ENCODE results near the gene PURB. TPM values are rescaled to one million over a fixed set of nuclear protein-coding genes. Genes with fewer than 3 reads are reported as not detected.

The PURB gene
- polyA plus RNA-seq, 3 donors: 3.0 to 13.0 (median 3.0) TPM

DNA sequence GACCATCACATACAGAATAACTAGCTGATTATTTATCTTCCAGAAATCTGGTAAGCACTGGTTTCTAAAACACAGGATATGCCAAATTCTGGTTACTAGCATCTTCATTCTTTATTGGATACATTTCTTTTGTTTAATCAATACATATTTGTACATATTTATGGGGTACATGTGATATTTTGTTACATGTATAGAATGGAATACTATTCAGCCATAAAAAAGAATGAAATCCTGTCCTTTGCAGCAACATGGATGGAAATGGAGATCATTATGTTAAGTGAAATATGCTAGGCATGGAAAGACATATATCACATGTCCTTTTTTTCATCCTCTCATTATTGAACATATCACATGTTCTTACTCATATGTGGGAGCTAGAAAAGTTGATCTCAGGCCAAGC is 32.7 kb upstream of the PURB start:
- Mint-ChIP-seq H3K27me3 (ENCODE audit: low read depth in 3 of 3) (peaks cover 0 to 6% (median 0%) of the 10 kb centered on the region in 3 donors), H3K4me3 (no peak overlapping the region), H3K9me3 (no peaks in the 10 kb centered on the region), H3K36me3 (no peaks in the 10 kb centered on the region), H3K27ac (no peak overlapping the region), H3K4me1 (peaks cover 5% of the 10 kb centered on the region)
- no peak overlapping the region for H3K9ac ChIP-seq (ENCODE audit: insufficient read depth, low read length, poor library complexity, severe bottlenecking)
- H3K36me3 ChIP-seq (replicated peaks in 1 of 2; ENCODE audit: control insufficient read depth in 1 of 2, insufficient read depth in 2 of 2, low read length in 2 of 2): no peaks in the 10 kb centered on the region
- peaks cover 0 to 6% of the 10 kb centered on the region in 2 donors for H3K4me1 ChIP-seq (ENCODE audit: control insufficient read depth in 1 of 2, insufficient read depth in 2 of 2, low read length in 2 of 2)
- H3K79me2 ChIP-seq (ENCODE audit: insufficient read depth, low read length): no peaks in the 10 kb centered on the region
- H3K27ac ChIP-seq (ENCODE audit: low read depth in 1 of 2, low read length in 2 of 2): no peak overlapping the region
- no peaks in the 10 kb centered on the region for H3K9me3 ChIP-seq (replicated peaks in 1 of 2; ENCODE audit: control insufficient read depth in 1 of 2, insufficient read depth in 1 of 2, low read length in 2 of 2)
- no peak overlapping the region for H2AFZ ChIP-seq (ENCODE audit: insufficient read depth, low read depth, low read length, poor library complexity, severe bottlenecking)
- no peak overlapping the region for H3K4me2 ChIP-seq (replicated peaks; ENCODE audit: extremely low read depth, low read length, poor library complexity, severe bottlenecking)
- TF ChIP-seq, protein P1, sequence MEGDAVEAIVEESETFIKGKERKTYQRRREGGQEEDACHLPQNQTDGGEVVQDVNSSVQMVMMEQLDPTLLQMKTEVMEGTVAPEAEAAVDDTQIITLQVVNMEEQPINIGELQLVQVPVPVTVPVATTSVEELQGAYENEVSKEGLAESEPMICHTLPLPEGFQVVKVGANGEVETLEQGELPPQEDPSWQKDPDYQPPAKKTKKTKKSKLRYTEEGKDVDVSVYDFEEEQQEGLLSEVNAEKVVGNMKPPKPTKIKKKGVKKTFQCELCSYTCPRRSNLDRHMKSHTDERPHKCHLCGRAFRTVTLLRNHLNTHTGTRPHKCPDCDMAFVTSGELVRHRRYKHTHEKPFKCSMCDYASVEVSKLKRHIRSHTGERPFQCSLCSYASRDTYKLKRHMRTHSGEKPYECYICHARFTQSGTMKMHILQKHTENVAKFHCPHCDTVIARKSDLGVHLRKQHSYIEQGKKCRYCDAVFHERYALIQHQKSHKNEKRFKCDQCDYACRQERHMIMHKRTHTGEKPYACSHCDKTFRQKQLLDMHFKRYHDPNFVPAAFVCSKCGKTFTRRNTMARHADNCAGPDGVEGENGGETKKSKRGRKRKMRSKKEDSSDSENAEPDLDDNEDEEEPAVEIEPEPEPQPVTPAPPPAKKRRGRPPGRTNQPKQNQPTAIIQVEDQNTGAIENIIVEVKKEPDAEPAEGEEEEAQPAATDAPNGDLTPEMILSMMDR (IDR thresholded peaks at IDR 0.05): no peak
- intact Hi-C loops (cut with micrococcal nuclease): loop anchor here (2.0 to 5.0 kb wide), 2 partner anchors 36 to 61 kb away; no protein-coding TSS in a partner anchor
- no peaks in the 10 kb centered on the region for H3K27me3 ChIP-seq (ENCODE audit: control insufficient read depth in 2 of 2, insufficient read depth in 2 of 2, low read length in 2 of 2)
- no peak for DNase-seq
- no peak overlapping the region for H3K4me3 ChIP-seq (replicated peaks in 1 of 3; ENCODE audit: low read depth in 2 of 3, low read length in 3 of 3)
- H4K20me1 ChIP-seq (ENCODE audit: insufficient read depth, low read length): no peaks in the 10 kb centered on the region

DNA sequence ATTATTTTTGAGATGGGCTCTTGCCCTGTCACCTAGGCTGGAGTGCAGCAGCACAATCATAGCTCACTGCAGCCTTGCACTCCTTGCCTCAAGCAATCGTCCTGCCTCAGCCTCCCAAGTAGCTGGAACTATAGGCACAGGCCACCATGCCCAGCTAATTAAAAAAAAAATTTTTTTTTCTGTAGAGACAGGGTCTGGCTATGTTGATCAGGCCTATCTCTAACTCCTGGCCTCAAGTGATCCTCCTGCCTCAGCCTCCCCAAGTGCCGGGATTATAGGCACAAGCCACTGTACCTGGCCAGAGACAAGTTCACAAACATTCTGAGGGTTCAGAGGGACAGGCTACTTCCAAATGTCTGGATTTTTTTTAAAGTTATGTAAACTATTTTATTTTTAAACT is 32.1 kb upstream of the PURB start:
- Mint-ChIP-seq H3K4me1 (peaks cover 5% of the 10 kb centered on the region), H3K27me3 (ENCODE audit: low read depth in 3 of 3) (peaks cover 0 to 6% (median 0%) of the 10 kb centered on the region in 3 donors), H3K27ac (no peak overlapping the region), H3K4me3 (no peak overlapping the region), H3K36me3 (no peaks in the 10 kb centered on the region), H3K9me3 (no peaks in the 10 kb centered on the region)
- DNase-seq: no peak
- H3K4me3 ChIP-seq (replicated peaks in 1 of 3; ENCODE audit: low read depth in 2 of 3, low read length in 3 of 3): no peak overlapping the region
- TF ChIP-seq, protein P1 (IDR thresholded peaks at IDR 0.05): no peak
- no peaks in the 10 kb centered on the region for H3K9me3 ChIP-seq (replicated peaks in 1 of 2; ENCODE audit: control insufficient read depth in 1 of 2, insufficient read depth in 1 of 2, low read length in 2 of 2)
- intact Hi-C loops (cut with micrococcal nuclease): loop anchor here in 1 of 2 donors (5.0 kb wide), 1 partner anchor 35 kb away; no protein-coding TSS in a partner anchor
- H3K36me3 ChIP-seq (replicated peaks in 1 of 2; ENCODE audit: control insufficient read depth in 1 of 2, insufficient read depth in 2 of 2, low read length in 2 of 2): no peaks in the 10 kb centered on the region
- H3K79me2 ChIP-seq (ENCODE audit: insufficient read depth, low read length): no peaks in the 10 kb centered on the region
- H3K27me3 ChIP-seq (ENCODE audit: control insufficient read depth in 2 of 2, insufficient read depth in 2 of 2, low read length in 2 of 2): no peaks in the 10 kb centered on the region
- WGBS (ENCODE audit: insufficient coverage): 100% methylated on average over 1 of the region's 2 CpGs
- no peaks in the 10 kb centered on the region for H4K20me1 ChIP-seq (ENCODE audit: insufficient read depth, low read length)
- no peak overlapping the region for H2AFZ ChIP-seq (ENCODE audit: insufficient read depth, low read depth, low read length, poor library complexity, severe bottlenecking)
- no peak overlapping the region for H3K9ac ChIP-seq (ENCODE audit: insufficient read depth, low read length, poor library complexity, severe bottlenecking)
- H3K4me2 ChIP-seq (replicated peaks; ENCODE audit: extremely low read depth, low read length, poor library complexity, severe bottlenecking): no peak overlapping the region
- H3K4me1 ChIP-seq (ENCODE audit: control insufficient read depth in 1 of 2, insufficient read depth in 2 of 2, low read length in 2 of 2): peaks cover 0 to 6% of the 10 kb centered on the region in 2 donors
- no peak overlapping the region for H3K27ac ChIP-seq (ENCODE audit: low read depth in 1 of 2, low read length in 2 of 2)

Measured in CD14-positive monocyte (primary cell).